NCI-H446 treated with DMSO at 0.1 percent for 48 hours (cell line): ENCODE data around the gene SYPL1.

Source experiments
- DNase-seq: peaks from one replicate; lab custom pipeline; 2025; lab: John Stamatoyannopoulos, UW

SYPL1 gene

GRCh38 chr7:106092204-106092603 lies 19.9 kb downstream of the SYPL1 start:
- DNase-seq = no peak

- no peak for DNase-seq
Observed at GRCh38 chr7:106089647-106090046, 22.5 kb downstream of the SYPL1 start.

GRCh38 chr7:106088014-106088413 lies 24.1 kb downstream of the SYPL1 start:
- DNase-seq = no peak

GRCh38 chr7:106086062-106086461 lies 26.1 kb downstream of the SYPL1 start:
- no peak for DNase-seq

- DNase-seq = no peak
Observed at GRCh38 chr7:106085015-106085414, 27.1 kb downstream of the SYPL1 start.

GRCh38 chr7:106083717-106084116 lies 28.4 kb downstream of the SYPL1 start:
- DNase-seq = no peak

GRCh38 chr7:106082087-106082854 lies 29.8 kb downstream of the SYPL1 start:
- no peak for DNase-seq

GRCh38 chr7:106080300-106080987 lies 31.7 kb downstream of the SYPL1 start:
- no peak for DNase-seq

- no peak for DNase-seq
Observed at GRCh38 chr7:106076537-106076936, 35.6 kb downstream of the SYPL1 start.

- DNase-seq = peak; percentile 49
Observed at GRCh38 chr7:106075937-106076336, 36.2 kb downstream of the SYPL1 start.

- DNase-seq = no peak
Observed at GRCh38 chr7:106074257-106074656, 37.9 kb downstream of the SYPL1 start.

- DNase-seq = no peak
Observed at GRCh38 chr7:106073701-106074100, 38.4 kb downstream of the SYPL1 start.

GRCh38 chr7:106072715-106073091 lies 39.4 kb downstream of the SYPL1 start:
- DNase-seq = no peak

- peak; percentile 46 for DNase-seq
Observed at GRCh38 chr7:106071999-106072714, 40.0 kb downstream of the SYPL1 start.

GRCh38 chr7:106071356-106071998 lies 40.6 kb downstream of the SYPL1 start:
- no peak for DNase-seq

- DNase-seq = peak; percentile 17
Observed at GRCh38 chr7:106070567-106071254, 41.4 kb downstream of the SYPL1 start.

GRCh38 chr7:106070201-106070551 lies 41.9 kb downstream of the SYPL1 start:
- DNase-seq = peak; percentile 6

- DNase-seq = peak; percentile 36
Observed at GRCh38 chr7:106069471-106070200, 42.5 kb downstream of the SYPL1 start.

- DNase-seq = peak; percentile 78
Observed at GRCh38 chr7:106068986-106069385, 43.1 kb downstream of the SYPL1 start.

GRCh38 chr7:106068538-106068961 lies 43.6 kb downstream of the SYPL1 start:
- no peak for DNase-seq

- no peak for DNase-seq
Observed at GRCh38 chr7:106067678-106068077, 44.4 kb downstream of the SYPL1 start.
